K562 treated with DMSO at 1 percent for 12 hours (cell line): ENCODE measurements around the gene DEFB114. TPM values are rescaled to one million over a fixed set of nuclear protein-coding genes. Genes with fewer than 3 reads are reported as not detected.

Experiments
- total RNA-seq: library from RNA; unstranded; fragments of 300-600 nt; gene quantifications from 2 replicates; pipeline ENCODE4 v1.2.3, GENCODE V29; 2022; ENCODE audit not compliant: insufficient read depth

Gene DEFB114
- total RNA-seq = not detected in 2 replicates

GRCh38 chr6:49964064-49964463 lies at the start of gene DEFB114:
DEFB114 (minus strand) TSS chr6:49964164; CDS start chr6:49964105, 59 bp downstream.

GRCh38 chr6:49969605-49970004 lies 5.6 kb upstream of the DEFB114 start, which contains the start of gene DEFB113:
DEFB113 (minus strand) TSS chr6:49969625; CDS start chr6:49969625, 0 bp downstream.

Other genes with a start within 250 kb of the DEFB114 start
- 0.39 and 1.2 TPM in 2 replicates for gene CRISP3, start 219.8 kb downstream of the DEFB114 start, total RNA-seq
- not detected in 2 replicates for gene PGK2, start 176.9 kb downstream of the DEFB114 start, total RNA-seq
- gene CRISP1, start 97.6 kb downstream of the DEFB114 start, total RNA-seq = not detected in 2 replicates
- not detected in 2 replicates for gene DEFB113, start 5.5 kb upstream of the DEFB114 start, total RNA-seq
- gene DEFB110, start 57.8 kb upstream of the DEFB114 start, total RNA-seq = not detected in 2 replicates
- gene DEFB112, start 85.8 kb upstream of the DEFB114 start, total RNA-seq = not detected in 2 replicates